HG03571 (cell line): ENCODE results near the gene ROBO1.
"Not testable (repeated sequence)": the region's sequence is repeated elsewhere in the genome, so short reads cannot be mapped to it uniquely, and the experiment has no call there.

ENCODE experiments used
- ATAC-seq: cut with Tn5 transposase; IDR thresholded peaks from one replicate; pipeline ENCODE4 v1.9.1; 2021; ENCODE audit not compliant: unreplicated experiment

The ROBO1 gene

GRCh38 chr3:79555655-79556054 is 212.1 kb downstream of the ROBO1 start:
- ATAC-seq: no peak

- ATAC-seq: no peak
These were observed 215.8 kb downstream of the ROBO1 start for GRCh38 chr3:79551997-79552396.

- ATAC-seq: no peak
These were observed 216.4 kb downstream of the ROBO1 start for GRCh38 chr3:79551321-79551892.

DNA sequence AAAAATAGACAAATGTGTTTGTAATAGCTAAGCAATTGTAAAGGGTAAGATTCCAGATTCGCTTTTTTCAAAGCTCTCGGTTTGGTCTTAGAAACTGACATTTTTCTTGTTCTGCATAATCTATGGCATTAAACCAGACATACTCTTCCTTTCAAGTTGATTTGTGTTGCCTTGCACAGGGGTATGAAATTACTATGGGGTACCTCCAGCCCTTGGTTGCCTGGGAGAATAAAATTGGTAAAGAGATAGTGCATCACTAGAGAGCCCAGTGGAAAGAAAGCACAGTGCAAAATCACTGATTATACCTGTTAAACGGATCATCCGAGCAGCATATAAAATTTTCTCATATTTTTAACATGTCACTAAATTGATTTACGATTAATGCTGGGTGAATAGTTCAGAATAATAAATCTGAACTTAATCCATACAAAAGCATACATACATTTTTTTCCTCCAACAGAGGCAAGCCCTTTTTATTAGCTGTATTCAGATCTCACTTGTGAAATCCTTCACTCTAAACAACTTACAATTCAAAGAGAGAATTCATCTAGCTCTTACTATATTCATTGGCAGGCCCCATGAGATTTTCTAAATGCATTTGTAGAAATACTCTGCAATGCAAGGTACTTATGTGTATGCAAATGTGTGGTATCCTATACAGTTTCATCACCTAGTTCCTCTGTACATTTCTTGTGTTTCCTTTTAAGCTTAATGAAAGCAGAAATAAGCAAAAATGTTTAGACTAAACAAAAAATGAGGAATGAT is 224.4 kb downstream of the ROBO1 start:
- no peak for ATAC-seq

GRCh38 chr3:79534727-79535126 is 233.1 kb downstream of the ROBO1 start:
- ATAC-seq: no peak

GRCh38 chr3:79531566-79532295 is 236.1 kb downstream of the ROBO1 start:
- no peak for ATAC-seq

DNA sequence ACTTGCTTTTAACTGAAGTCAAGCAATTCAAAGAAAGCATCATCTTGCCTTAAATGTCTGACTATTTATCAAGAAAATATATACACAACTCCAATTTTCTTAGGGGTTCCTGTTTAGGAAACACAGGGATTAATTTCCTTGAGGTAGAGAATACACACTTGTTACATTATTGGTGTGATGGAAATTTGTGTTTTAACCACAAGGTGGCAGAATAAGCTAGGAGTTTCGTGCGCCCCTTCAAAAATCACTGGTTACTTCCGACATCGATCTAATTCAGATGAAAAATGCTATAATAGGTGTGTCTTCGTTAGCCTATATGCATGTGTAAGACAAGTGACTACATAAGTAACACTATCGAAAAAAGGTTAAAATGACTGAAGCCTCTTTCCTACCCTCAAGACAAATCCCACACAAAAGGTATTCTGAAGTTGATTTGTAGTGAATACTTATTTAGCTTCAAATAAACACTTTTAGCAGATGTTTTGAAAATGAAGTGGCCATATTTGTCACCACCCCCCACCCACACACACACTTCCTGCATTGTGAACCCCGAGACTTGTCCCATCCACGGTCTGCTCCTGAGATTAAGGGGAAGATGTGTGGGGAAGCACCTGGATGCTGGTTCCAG is 246.5 kb downstream of the ROBO1 start:
- no peak for ATAC-seq

- no peak for ATAC-seq
These were observed 249.9 kb downstream of the ROBO1 start for GRCh38 chr3:79517766-79518413.

GRCh38 chr3:79516795-79517194 is 251.0 kb downstream of the ROBO1 start:
- no peak for ATAC-seq

GRCh38 chr3:79515072-79515471 is 252.7 kb downstream of the ROBO1 start:
- ATAC-seq: no peak

DNA sequence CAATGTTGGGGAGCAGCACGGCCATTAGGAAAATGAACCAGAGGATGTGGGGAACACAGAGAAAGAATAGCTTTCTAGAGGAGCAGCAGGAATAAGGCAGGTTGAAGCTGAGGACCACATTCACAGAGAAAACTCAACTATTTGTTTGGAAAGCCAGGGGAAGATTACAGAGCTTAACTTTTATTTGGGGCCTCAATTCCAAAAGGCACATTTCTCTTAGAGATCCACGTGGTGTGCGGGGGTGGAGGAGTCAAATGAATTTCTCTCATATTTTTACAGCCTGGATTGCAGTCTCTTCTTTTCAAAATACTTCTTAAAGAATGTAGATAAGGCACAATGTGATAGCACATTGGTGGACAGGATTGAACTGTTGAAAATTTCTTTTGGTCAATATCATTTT is 253.7 kb downstream of the ROBO1 start:
- no peak for ATAC-seq

- no peak for ATAC-seq
These were observed 261.0 kb downstream of the ROBO1 start for GRCh38 chr3:79506751-79507150.

GRCh38 chr3:79502216-79502681 is 265.5 kb downstream of the ROBO1 start:
- ATAC-seq: not testable (repeated sequence)

DNA sequence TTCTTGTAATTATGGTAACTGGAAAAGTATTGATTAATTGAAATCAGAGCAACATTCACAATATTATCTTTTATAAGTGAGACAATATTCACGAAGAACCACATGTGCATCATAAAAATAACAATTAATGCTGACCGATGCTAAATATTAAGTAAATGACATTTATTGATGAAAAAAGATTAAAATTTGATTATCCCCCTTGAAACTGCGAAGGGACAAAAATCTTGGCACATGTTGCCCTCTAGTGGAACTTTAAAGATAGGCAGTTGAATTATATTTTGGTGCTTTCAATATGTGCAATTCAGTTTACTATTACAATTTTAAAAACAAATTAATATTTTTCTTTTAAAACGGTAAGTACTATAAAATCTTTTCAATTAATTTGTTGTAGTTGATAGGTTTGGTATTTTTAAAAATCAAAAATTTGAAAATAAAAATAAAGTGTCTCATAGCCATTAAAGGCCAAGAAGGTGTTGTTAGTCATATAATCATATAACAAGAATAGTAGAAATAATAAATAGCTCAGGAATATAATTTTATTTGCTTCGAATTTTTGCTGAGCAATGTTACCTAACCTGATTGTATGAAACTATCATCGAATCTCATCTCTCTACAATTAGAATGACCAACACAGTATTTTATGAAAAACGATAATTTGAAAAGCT is 270.2 kb downstream of the ROBO1 start:
- no peak for ATAC-seq

DNA sequence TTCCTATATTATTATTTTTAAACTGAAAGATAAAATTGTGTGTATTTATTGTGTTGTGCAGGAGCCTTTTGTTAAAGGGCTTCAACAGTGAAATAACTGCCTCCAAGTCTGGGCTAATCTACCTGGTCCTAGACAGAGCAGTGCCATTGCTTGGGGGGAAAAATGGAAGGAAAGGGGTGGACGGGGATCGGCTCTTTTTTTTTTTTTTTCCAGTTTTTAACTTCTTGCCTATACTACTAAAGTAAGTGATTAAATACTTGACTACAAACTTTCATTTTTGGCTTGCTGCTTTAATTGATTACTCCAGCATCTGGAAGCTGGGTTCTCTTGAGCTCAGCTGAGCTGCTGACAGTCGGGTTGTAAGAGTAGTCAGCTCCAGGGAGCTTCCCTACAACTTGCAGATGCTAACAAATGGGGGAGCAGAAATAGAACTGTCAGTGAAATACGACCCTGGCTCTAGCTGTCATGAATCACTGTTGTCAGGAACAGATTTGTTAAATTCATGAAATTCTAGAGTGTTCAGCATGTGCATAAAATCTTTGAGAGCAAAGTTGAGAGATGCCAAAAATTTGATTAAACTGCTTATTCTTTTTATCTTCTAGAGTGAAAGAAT is 276.7 kb downstream of the ROBO1 start:
- no peak for ATAC-seq

DNA sequence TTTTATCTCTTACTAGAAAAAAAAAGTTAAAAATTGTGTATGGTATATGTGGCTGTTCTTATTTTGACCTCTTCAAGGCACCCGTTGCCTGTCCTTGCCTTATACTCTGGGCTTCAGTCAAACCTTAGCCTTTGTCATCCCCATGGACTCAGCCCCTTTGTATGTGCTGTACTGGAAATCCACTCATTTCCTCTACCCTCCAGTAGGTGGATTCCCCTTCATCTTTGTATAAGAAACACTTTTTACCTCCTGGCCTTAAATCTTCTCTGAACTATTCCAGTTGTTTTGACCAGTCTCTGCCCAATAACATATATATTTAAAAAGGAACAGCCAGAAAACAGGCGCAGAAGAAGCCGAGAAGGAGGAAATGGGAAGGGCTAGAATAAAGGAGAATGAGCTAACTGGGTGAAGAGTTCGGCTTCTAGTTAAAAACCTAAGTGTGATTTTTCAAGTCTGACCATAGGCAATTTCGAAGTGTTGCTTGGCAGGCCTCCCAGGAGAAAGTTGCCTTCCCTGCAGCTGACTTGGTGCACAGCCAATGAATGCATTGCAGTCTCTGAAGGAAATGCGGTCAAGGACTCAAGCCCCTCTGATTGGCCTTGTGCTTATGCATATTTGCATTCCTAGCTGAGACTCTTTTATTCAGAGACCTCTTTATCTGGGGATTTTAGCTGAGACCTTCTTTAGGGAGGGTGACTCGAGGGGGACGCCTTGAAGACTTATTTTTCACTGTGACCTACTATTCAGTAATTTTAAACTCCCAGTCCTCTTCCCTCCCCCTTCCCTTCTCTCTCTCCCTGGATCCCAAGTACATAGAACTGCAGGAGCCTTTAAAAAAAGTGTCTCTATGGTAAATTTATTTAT is 277.4 kb downstream of the ROBO1 start:
- no peak for ATAC-seq

- ATAC-seq: no peak
These were observed 279.4 kb downstream of the ROBO1 start for GRCh38 chr3:79488407-79488806.

- no peak for ATAC-seq
These were observed 287.1 kb downstream of the ROBO1 start for GRCh38 chr3:79480746-79481145.

DNA sequence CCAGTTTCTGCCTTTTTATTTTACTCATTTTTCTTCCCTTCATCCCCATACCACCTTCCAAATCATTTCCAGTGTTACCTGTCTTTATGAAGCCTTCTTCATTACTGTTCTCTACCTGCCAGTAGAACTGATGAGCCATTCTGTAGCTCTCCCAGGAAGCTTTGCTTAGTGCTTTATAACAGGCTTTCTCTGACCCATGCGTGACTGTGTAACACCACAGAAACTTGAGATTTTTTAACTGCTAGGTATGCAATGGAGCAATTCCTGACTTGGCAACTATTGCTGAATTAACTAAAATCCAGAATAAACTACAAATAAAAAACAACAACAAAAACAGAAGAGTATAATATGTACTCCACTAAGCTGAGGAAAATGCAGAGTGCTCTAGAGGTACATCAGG is 289.2 kb downstream of the ROBO1 start:
- ATAC-seq: no peak
